ENCODE data around the gene SAC3D1.

DNA sequence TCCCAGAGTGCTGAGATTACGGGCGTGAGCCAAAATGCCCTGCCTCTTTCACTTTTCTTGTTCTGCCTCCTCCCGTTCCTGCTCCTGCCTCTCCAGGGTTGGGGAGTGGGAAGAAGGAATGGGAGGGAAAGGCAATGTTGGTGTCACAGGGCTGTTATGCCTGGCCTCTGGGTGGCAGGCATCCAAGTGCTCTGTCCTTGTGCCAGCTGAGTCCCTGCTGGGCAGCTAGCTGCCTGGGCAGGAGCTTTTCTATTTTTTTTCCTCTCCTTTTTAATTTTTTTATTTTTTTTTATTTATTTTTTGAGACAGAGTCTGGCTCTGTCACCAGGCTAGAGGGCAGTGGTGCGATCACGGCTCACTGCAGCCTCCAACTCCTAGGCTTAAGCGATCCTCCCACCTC, 4.1 kb upstream of the SAC3D1 start:
- TF ChIP-seq, protein P1, sequence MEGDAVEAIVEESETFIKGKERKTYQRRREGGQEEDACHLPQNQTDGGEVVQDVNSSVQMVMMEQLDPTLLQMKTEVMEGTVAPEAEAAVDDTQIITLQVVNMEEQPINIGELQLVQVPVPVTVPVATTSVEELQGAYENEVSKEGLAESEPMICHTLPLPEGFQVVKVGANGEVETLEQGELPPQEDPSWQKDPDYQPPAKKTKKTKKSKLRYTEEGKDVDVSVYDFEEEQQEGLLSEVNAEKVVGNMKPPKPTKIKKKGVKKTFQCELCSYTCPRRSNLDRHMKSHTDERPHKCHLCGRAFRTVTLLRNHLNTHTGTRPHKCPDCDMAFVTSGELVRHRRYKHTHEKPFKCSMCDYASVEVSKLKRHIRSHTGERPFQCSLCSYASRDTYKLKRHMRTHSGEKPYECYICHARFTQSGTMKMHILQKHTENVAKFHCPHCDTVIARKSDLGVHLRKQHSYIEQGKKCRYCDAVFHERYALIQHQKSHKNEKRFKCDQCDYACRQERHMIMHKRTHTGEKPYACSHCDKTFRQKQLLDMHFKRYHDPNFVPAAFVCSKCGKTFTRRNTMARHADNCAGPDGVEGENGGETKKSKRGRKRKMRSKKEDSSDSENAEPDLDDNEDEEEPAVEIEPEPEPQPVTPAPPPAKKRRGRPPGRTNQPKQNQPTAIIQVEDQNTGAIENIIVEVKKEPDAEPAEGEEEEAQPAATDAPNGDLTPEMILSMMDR (IDR thresholded peaks at IDR 0.05) = no peak
- TF ChIP-seq POLR2A (IDR thresholded peaks at IDR 0.05) = no peak

Data from Peyer's patch (tissue), 4 donors.